Testis (tissue), 5 donors: Measurements from ENCODE around the gene SLC35G1. TPM values are rescaled to one million over a fixed set of nuclear protein-coding genes. Genes with fewer than 3 reads are reported as not detected.

ENCODE experiments used
- DNase-seq: peaks from one replicate; pipeline ENCODE4 v3.0.0-alpha.2; 2019
- H3K27ac ChIP-seq, 2 donors: fragments of 200-600 bp; sonication (generic); one replicate each; pipeline ENCODE4 v1.5.1; 2019
- H3K27me3 ChIP-seq: fragments of 200-600 bp; sonication (generic); one replicate; pipeline ENCODE4 v1.5.1; 2019
- H3K36me3 ChIP-seq: fragments of 200-600 bp; sonication (generic); one replicate; pipeline ENCODE4 v1.5.1; 2017; ENCODE audit warnings: low read depth; ENCODE audit errors: missing control alignments
- H3K4me1 ChIP-seq: fragments of 200-600 bp; sonication (generic); one replicate; pipeline ENCODE4 v1.5.1; 2019
- H3K4me3 ChIP-seq, 2 donors: fragments of 200-600 bp; sonication (generic); one replicate each; pipeline ENCODE4 v1.5.1; 2017 to 2019
- H3K9me3 ChIP-seq: fragments of 200-600 bp; sonication (generic); one replicate; pipeline ENCODE4 v1.5.1; 2017
- POLR2A ChIP-seq: fragments of 450-650 bp; IDR thresholded peaks from one replicate; pipeline ENCODE4 v1.6.1; 2017; ENCODE audit warnings: antibody characterized with exemption, mild to moderate bottlenecking, moderate library complexity
- WGBS, 2 donors: methylation state at CpG; one replicate each; pipeline ENCODE4 v1.1.5; 2018; 5-methylcytosine and 5-hydroxymethylcytosine counted together
- intact Hi-C: fragments of 100-400 bp; cut with DNase I; formaldehyde crosslinking; loops from one replicate; pipeline ENCODE4 v1.15.1; 2023; ENCODE audit warnings: low total_unique reads
- long read RNA-seq, 2 donors: transcript quantifications; one replicate each; lab custom pipeline, GENCODE V29; 2026
- polyA plus RNA-seq: library from polyadenylated mRNA; stranded (reverse); fragments of 350-450 nt; fragmentation: Illumina TruSeq; extraction: RNeasy Lipid Tissue Mini Kit (QIAGEN cat#74804); gene quantifications from one replicate; pipeline ENCODE4 v1.2.3, GENCODE V29; 2014; ENCODE audit warnings: low read depth, low replicate concordance; ENCODE audit not compliant: insufficient read depth
- total RNA-seq, 2 donors: library from RNA; depleted of rRNA; stranded (reverse); fragments of >200 nt; gene quantifications; one replicate each; pipeline ENCODE4 v1.2.3, GENCODE V29; 2016
- TF ChIP-seq, protein P1 (sequence below), 3 experiments: fragments of 450-650 bp in 2 of 3; fragments of 200-600 bp in 1 of 3; sonication (generic) in 1 of 3; IDR thresholded peaks; one replicate each; pipeline ENCODE4 v1.5.1; 2016 to 2019; ENCODE audit warnings: antibody characterized with exemption in 3 of 3, mild to moderate bottlenecking in 2 of 3, moderate library complexity in 1 of 3

Gene SLC35G1, protein sequence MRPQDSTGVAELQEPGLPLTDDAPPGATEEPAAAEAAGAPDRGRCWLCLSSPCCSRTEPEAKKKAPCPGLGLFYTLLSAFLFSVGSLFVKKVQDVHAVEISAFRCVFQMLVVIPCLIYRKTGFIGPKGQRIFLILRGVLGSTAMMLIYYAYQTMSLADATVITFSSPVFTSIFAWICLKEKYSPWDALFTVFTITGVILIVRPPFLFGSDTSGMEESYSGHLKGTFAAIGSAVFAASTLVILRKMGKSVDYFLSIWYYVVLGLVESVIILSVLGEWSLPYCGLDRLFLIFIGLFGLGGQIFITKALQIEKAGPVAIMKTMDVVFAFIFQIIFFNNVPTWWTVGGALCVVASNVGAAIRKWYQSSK
- total RNA-seq (1 to 10 TPM; 8.8 to 9.8 TPM), polyA plus RNA-seq (13.9 TPM)
- long read RNA-seq, donor 1, partial matches to known transcripts: 0 of 1 reads
- long read RNA-seq, donor 1, other reads (novel, unspliced or antisense): 0 of 1 reads
- long read RNA-seq, donor 2, partial matches to known transcripts: 0 of 6 reads
- long read RNA-seq, donor 2, other reads (novel, unspliced or antisense): 0 of 6 reads

DNA sequence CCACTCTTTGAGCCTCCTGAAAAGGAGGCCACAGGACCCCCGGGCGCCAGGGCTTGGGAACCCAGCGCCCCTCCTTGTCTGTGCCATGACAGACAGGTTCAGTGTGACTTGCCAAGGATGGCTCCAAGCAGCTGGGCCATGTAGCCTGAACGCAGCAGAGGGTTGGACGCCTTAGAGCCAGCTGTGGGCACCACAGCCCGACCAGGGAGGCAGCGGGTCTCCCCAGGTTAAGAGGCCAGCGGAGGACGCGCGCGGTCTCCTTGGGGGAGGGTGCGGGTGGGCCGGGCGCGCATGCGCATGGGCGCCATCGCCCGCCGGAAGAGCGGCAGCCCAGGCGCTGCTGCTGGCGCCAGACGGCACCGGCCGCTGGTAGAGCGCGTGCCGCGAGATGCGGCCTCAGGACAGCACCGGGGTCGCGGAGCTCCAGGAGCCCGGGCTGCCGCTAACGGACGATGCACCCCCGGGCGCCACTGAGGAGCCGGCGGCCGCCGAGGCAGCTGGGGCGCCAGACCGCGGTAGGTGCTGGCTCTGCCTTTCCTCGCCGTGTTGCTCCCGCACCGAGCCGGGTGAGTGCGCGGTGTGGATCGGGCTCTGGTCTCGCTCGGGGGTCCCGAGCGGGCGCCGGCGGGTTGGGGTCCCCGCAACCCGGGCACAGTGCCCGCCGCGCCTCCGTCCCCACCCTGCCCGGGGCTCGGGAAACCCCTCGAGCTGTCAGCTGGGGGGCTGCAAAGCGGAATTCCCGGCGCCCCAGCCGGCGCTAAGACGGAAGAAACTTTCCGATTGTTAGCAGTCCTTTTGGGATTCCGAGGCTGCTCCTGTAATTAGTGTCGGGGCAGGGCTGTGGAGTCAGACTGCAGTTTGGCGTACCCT is at the start of gene SLC35G1:
TSS of gene SLC35G1 (plus strand) at position 333 of the 870 bp plus-strand sequence. CDS start at position 389, 56 bp downstream.
- H3K4me3 ChIP-seq: peak within 1 kb of the TSS; percentile 76 to 95
- peaks cover 13% of the 10 kb centered on the region for H3K4me1 ChIP-seq
- DNase-seq: peak; percentile 73
- 0% methylated on average over 5 to 21 of the region's 82 CpGs for WGBS, 2 donors
- intact Hi-C loops: no loop called here
- TF ChIP-seq, protein P1, sequence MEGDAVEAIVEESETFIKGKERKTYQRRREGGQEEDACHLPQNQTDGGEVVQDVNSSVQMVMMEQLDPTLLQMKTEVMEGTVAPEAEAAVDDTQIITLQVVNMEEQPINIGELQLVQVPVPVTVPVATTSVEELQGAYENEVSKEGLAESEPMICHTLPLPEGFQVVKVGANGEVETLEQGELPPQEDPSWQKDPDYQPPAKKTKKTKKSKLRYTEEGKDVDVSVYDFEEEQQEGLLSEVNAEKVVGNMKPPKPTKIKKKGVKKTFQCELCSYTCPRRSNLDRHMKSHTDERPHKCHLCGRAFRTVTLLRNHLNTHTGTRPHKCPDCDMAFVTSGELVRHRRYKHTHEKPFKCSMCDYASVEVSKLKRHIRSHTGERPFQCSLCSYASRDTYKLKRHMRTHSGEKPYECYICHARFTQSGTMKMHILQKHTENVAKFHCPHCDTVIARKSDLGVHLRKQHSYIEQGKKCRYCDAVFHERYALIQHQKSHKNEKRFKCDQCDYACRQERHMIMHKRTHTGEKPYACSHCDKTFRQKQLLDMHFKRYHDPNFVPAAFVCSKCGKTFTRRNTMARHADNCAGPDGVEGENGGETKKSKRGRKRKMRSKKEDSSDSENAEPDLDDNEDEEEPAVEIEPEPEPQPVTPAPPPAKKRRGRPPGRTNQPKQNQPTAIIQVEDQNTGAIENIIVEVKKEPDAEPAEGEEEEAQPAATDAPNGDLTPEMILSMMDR (IDR thresholded peaks at IDR 0.05): no peak
- no peak for TF ChIP-seq POLR2A
- no peaks in the 10 kb centered on the region for H3K27me3 ChIP-seq
- H3K27ac ChIP-seq: peak within 1 kb of the TSS; percentile 78 to 83
- H3K9me3 ChIP-seq: no peaks in the 10 kb centered on the region
- no peaks in the 10 kb centered on the region for H3K36me3 ChIP-seq

DNA sequence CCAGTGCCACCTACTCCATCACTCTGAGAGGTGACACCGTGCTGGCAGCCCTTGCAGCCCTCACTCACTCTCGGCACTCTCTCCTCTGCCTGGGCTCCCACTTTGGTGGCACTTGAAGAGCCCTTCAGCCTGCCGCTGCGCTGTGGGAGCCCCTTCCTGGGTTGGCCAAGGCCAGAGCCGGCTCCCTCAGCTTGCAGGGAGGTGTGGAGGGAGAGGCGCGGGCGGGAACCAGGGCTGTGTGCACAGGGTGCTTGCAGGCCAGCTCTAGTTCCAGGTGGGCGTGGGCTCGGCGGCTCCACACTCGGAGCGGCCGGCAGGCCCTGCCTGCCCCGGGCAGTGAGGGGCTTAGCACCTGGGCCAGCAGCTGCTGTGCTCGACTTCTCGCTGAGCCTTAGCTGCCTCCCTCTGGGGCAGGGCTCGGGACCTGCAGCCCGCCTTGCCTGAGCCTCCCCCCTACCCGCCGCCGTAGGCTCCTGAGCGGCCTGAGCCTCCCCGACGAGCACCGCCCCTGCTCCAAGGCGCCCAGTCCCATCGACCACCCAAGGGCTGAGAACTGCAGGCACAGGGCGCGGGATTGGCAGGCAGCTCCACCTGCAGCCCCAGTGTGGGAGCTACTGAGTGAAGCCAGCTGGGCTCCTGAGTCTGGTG is 48.7 kb upstream of the SLC35G1 start:
- H3K4me1 ChIP-seq: no peaks in the 10 kb centered on the region
- no peaks in the 10 kb centered on the region for H3K9me3 ChIP-seq
- WGBS, 2 donors: 72 to 75% methylated on average over 16 to 23 of the region's 30 CpGs
- TF ChIP-seq, protein P1 (IDR thresholded peaks at IDR 0.05): no peak
- TF ChIP-seq POLR2A: no peak
- no peak overlapping the region for H3K27ac ChIP-seq
- H3K36me3 ChIP-seq: no peaks in the 10 kb centered on the region
- H3K4me3 ChIP-seq: peak overlapping the region; percentile 12 to 15
- H3K27me3 ChIP-seq: no peaks in the 10 kb centered on the region
- DNase-seq: no peak
- intact Hi-C loops: no loop called here

DNA sequence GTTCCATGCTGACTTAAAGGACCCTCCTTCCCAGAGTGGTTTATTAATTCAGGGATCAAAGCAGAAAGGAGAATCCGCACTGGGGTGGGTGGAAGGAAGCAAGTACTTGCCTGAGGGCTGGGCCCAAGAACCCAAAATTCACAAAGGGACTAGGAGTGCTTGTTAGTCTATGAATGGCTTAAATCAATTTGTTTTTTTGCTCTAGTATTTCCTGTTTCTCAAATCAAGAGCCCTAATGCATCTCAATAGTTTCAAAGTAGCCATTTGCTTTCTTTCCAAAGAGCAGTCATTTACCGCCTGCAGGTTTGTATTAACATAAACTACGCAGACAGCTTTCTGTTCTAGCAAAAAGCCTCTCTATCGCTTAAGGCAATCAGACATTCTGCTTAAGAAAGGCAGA is 44.2 kb upstream of the SLC35G1 start:
- no peak for DNase-seq
- TF ChIP-seq POLR2A: no peak
- no peaks in the 10 kb centered on the region for H3K36me3 ChIP-seq
- H3K4me3 ChIP-seq: no peak overlapping the region
- no peaks in the 10 kb centered on the region for H3K4me1 ChIP-seq
- no peaks in the 10 kb centered on the region for H3K9me3 ChIP-seq
- WGBS, 2 donors: 57 to 82% methylated on average over 4 of the region's 4 CpGs
- H3K27me3 ChIP-seq: no peaks in the 10 kb centered on the region
- H3K27ac ChIP-seq: no peak overlapping the region
- intact Hi-C loops: no loop called here

DNA sequence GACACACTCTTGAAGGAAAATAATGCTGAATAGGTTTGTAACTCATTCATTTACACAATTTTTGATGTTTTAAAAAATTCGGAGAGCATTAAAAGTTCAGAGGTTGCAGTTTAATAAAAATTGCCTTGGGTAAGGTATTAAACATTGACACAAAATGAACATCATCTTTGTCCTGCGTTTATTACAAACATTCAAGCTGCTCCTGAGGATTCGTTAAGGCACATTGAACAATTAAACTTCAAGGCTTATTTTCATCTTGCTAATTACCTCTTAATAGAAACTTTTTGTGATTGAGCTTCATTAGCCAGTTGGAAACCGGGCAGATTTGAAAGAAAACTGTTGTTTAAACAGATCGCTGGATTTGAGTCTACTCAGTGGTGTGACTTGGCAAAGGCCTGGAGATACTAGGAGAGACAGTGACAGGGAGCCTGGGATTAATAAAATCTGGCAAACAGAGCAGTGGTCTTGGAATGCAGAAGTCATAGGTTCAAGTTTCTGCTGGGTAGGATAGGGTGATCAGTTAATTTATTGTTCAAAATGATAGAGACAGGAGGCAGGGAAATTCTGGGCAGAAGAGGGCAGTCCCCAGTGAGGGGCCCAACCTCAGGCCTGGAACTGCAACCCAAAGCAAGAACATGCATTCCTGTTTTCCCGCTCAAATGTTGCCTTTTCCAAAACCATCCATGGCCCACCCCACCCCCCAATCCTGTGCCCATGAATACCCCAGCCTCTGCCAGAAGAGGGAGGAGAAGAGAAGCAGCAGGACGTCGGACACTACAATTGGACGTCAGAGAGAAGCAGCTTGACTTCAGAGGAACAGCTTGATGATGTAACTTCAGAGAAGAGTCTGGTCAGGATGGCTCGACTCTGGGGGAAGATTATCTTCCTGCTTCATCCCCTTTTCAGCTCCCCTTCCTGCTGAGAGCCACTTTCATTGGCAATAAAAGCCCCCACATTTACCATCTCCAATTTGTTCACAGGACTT is 43.5 kb upstream of the SLC35G1 start:
- Histone ChIP-seq H3K9me3 (no peaks in the 10 kb centered on the region), H3K27me3 (no peaks in the 10 kb centered on the region), H3K4me1 (no peaks in the 10 kb centered on the region), H3K36me3 (no peaks in the 10 kb centered on the region), H3K27ac (no peak overlapping the region), H3K4me3 (no peak overlapping the region)
- no peak for TF ChIP-seq POLR2A
- TF ChIP-seq, protein P1 (IDR thresholded peaks at IDR 0.05): no peak
- intact Hi-C loops: no loop called here
- WGBS, 2 donors: 60 to 77% methylated on average over 10 of the region's 10 CpGs
- no peak for DNase-seq
